Gastroesophageal sphincter (tissue), 4 donors: Measurements from ENCODE around the gene PDIK1L. TPM values are rescaled to one million over a fixed set of nuclear protein-coding genes. Genes with fewer than 3 reads are reported as not detected.

ENCODE experiments used
- ATAC-seq: fragments of 150-250 bp; one replicate; pipeline ENCODE4 v1.9.1; 2016; ENCODE audit warnings: mild to moderate bottlenecking, moderate library complexity
- H3K27ac ChIP-seq, 4 donors: fragments of 200-600 bp; sonication (generic) in 3 of 4; 1 replicate in 3 of 4; 2 replicates in 1 of 4; pipeline ENCODE4 v1.5.1; 2016 to 2019
- H3K27me3 ChIP-seq: fragments of 200-600 bp; sonication (generic); one replicate; pipeline ENCODE4 v1.5.1; 2019
- H3K36me3 ChIP-seq, 2 donors: fragments of 200-600 bp; sonication (generic); one replicate each; pipeline ENCODE4 v1.5.1; 2019; ENCODE audit warnings: control low read depth in 1 of 2
- H3K4me1 ChIP-seq, 3 donors: fragments of 200-600 bp; sonication (generic); 1 replicate in 2 of 3; 2 replicates in 1 of 3; pipeline ENCODE4 v1.5.1; 2016 to 2019; ENCODE audit warnings: control low read depth in 2 of 3
- H3K4me3 ChIP-seq, 2 donors: fragments of 200-600 bp; sonication (generic); one replicate each; pipeline ENCODE4 v1.5.1; 2019; ENCODE audit warnings: mild to moderate bottlenecking in 1 of 2, moderate library complexity in 1 of 2
- H3K9me3 ChIP-seq, 3 donors: fragments of 200-600 bp; sonication (generic); one replicate each; pipeline ENCODE4 v1.5.1; 2017 to 2019; ENCODE audit warnings: control low read depth in 2 of 3
- CTCF ChIP-seq, 4 experiments: fragments of 200-600 bp in 2 of 4; fragments of 450-650 bp in 2 of 4; sonication (generic) in 1 of 4; IDR thresholded peaks; one replicate each; pipeline ENCODE4 v1.5.1; 2017 to 2019; ENCODE audit warnings: antibody characterized with exemption in 4 of 4, mild to moderate bottlenecking in 2 of 4, moderate library complexity in 2 of 4
- EP300 ChIP-seq: sonication (generic); formaldehyde crosslinking; IDR thresholded peaks from one replicate; pipeline ENCODE4 v1.6.1; 2017; ENCODE audit warnings: antibody characterized with exemption, mild to moderate bottlenecking
- POLR2A ChIP-seq, 2 donors: fragments of 450-650 bp; IDR thresholded peaks; one replicate each; pipeline ENCODE4 v1.6.1; 2017; ENCODE audit warnings: antibody characterized with exemption in 2 of 2, mild to moderate bottlenecking in 2 of 2, moderate library complexity in 1 of 2
- POLR2AphosphoS5 ChIP-seq: sonication (generic); formaldehyde crosslinking; IDR thresholded peaks from one replicate; pipeline ENCODE4 v1.6.1; 2017; ENCODE audit warnings: antibody characterized with exemption
- WGBS, 2 donors: methylation state at CpG; one replicate each; pipeline ENCODE4 v1.1.5; 2018; ENCODE audit warnings: low coverage in 1 of 2; 5-methylcytosine and 5-hydroxymethylcytosine counted together
- total RNA-seq, 4 donors: library from RNA; depleted of rRNA; stranded (reverse); fragments of >200 nt; gene quantifications; one replicate each; pipeline ENCODE4 v1.1.0, GENCODE V29; 2016

PDIK1L gene
- total RNA-seq, 4 donors from 2014 or later: 6.2 to 9.3 (median 6.8) TPM

- WGBS, 2 donors: 43 to 60% methylated on average over 1 of the region's 1 CpG
- H3K9me3 ChIP-seq: no peaks in the 10 kb centered on the region
These were observed 19.1 kb downstream of the PDIK1L start for GRCh38 chr1:26130695-26131094.

GRCh38 chr1:26132128-26132833 lies 20.7 kb downstream of the PDIK1L start:
- no peak for ATAC-seq
- 64 to 81% methylated on average over 4 to 5 of the region's 5 CpGs for WGBS, 2 donors
- Histone ChIP-seq H3K9me3 (no peaks in the 10 kb centered on the region), H3K4me3 (no peak overlapping the region), H3K4me1 (no peaks in the 10 kb centered on the region), H3K27ac (no peak overlapping the region), H3K27me3 (no peaks in the 10 kb centered on the region), H3K36me3 (no peaks in the 10 kb centered on the region)
- TF ChIP-seq CTCF (IDR thresholded peaks at IDR 0.05) (no peak), POLR2A (IDR thresholded peaks at IDR 0.05) (no peak), POLR2AphosphoS5 (no peak), EP300 (no peak)

More at GRCh38 chr1:26130695-26131094, 19.1 kb downstream of the PDIK1L start:
- no peak for TF ChIP-seq CTCF (IDR thresholded peaks at IDR 0.05)
- H3K36me3 ChIP-seq: no peaks in the 10 kb centered on the region
- no peak overlapping the region for H3K4me3 ChIP-seq
- H3K4me1 ChIP-seq: no peaks in the 10 kb centered on the region
- no peak overlapping the region for H3K27ac ChIP-seq
- no peaks in the 10 kb centered on the region for H3K27me3 ChIP-seq
- no peak for ATAC-seq

GRCh38 chr1:26132834-26133167 lies 21.2 kb downstream of the PDIK1L start:
- Histone ChIP-seq H3K36me3 (no peaks in the 10 kb centered on the region), H3K4me1 (no peaks in the 10 kb centered on the region), H3K4me3 (no peak overlapping the region), H3K27me3 (no peaks in the 10 kb centered on the region), H3K27ac (no peak overlapping the region), H3K9me3 (no peaks in the 10 kb centered on the region)
- no CpG with 5 or more reads among the region's 2 CpGs for WGBS, 2 donors
- ATAC-seq: no peak
- TF ChIP-seq EP300 (no peak), CTCF (IDR thresholded peaks at IDR 0.05) (no peak), POLR2AphosphoS5 (no peak), POLR2A (IDR thresholded peaks at IDR 0.05) (no peak)

GRCh38 chr1:26134466-26134865 lies 22.8 kb downstream of the PDIK1L start:
- 100% methylated on average over 1 to 3 of the region's 3 CpGs for WGBS, 2 donors
- Histone ChIP-seq H3K4me3 (no peak overlapping the region), H3K36me3 (no peaks in the 10 kb centered on the region), H3K4me1 (no peaks in the 10 kb centered on the region), H3K27ac (no peak overlapping the region), H3K27me3 (no peaks in the 10 kb centered on the region), H3K9me3 (no peaks in the 10 kb centered on the region)
- TF ChIP-seq POLR2A (IDR thresholded peaks at IDR 0.05): no peak
- no peak for TF ChIP-seq POLR2AphosphoS5
- TF ChIP-seq EP300: no peak
- TF ChIP-seq CTCF (IDR thresholded peaks at IDR 0.05): no peak
- no peak for ATAC-seq

- Histone ChIP-seq H3K36me3 (no peaks in the 10 kb centered on the region), H3K4me3 (no peak overlapping the region), H3K27me3 (no peaks in the 10 kb centered on the region), H3K27ac (no peak overlapping the region), H3K4me1 (no peaks in the 10 kb centered on the region), H3K9me3 (no peaks in the 10 kb centered on the region)
- ATAC-seq: no peak
- 51 to 70% methylated on average over 3 of the region's 3 CpGs for WGBS, 2 donors
- TF ChIP-seq CTCF (IDR thresholded peaks at IDR 0.05) (no peak), POLR2A (IDR thresholded peaks at IDR 0.05) (no peak), EP300 (no peak), POLR2AphosphoS5 (no peak)
These were observed 27.4 kb downstream of the PDIK1L start for GRCh38 chr1:26138974-26139558.
